GM23338 (cell line): Measurements from ENCODE around the gene DOCK1. TPM values are rescaled to one million over a fixed set of nuclear protein-coding genes. Genes with fewer than 3 reads are reported as not detected.

ENCODE experiments used
- ATAC-seq: fragments of 200-7000 bp; cut with Tn5 transposase; 3 replicates; pipeline ENCODE4 v1.9.1; 2020
- DNase-seq: peaks from one replicate; pipeline ENCODE4 v3.0.0-alpha.2; 2015; ENCODE audit warnings: low spot score
- H2AFZ ChIP-seq: fragments of 200-600 bp; sonication (generic); 2 replicates; pipeline ENCODE4 v1.8.0; 2016; ENCODE audit warnings: antibody characterized with exemption, mild to moderate bottlenecking, moderate library complexity
- H3F3A ChIP-seq: fragments of 200-600 bp; sonication (generic); replicated peaks from 2 replicates; pipeline ENCODE4 v1.8.0; 2017; ENCODE audit warnings: antibody characterized with exemption, mixed run types, low read depth
- H3K27ac ChIP-seq: fragments of 200-600 bp; sonication (generic); 2 replicates; pipeline ENCODE4 v1.6.1; 2016; ENCODE audit warnings: low read depth
- H3K27me3 ChIP-seq: fragments of 200-600 bp; sonication (generic); 2 replicates; pipeline ENCODE4 v1.8.0; 2016; ENCODE audit warnings: mild to moderate bottlenecking, mixed run types, moderate library complexity; ENCODE audit not compliant: insufficient read depth
- H3K36me3 ChIP-seq: fragments of 200-600 bp; sonication (generic); 2 replicates; pipeline ENCODE4 v1.8.0; 2016; ENCODE audit warnings: mild to moderate bottlenecking; ENCODE audit not compliant: insufficient read depth
- H3K4me1 ChIP-seq: fragments of 200-600 bp; sonication (generic); 2 replicates; pipeline ENCODE4 v1.8.0; 2016; ENCODE audit warnings: mild to moderate bottlenecking, moderate library complexity; ENCODE audit not compliant: insufficient read depth
- H3K4me2 ChIP-seq: fragments of 200-600 bp; sonication (generic); 2 replicates; pipeline ENCODE4 v1.7.1; 2017; ENCODE audit warnings: mixed run types
- H3K4me3 ChIP-seq: fragments of 200-600 bp; sonication (generic); 2 replicates; pipeline ENCODE4 v1.6.1; 2016; ENCODE audit warnings: mixed run types
- H3K79me2 ChIP-seq: fragments of 200-600 bp; sonication (generic); replicated peaks from 2 replicates; pipeline ENCODE4 v1.8.0; 2017; ENCODE audit warnings: mild to moderate bottlenecking; ENCODE audit not compliant: insufficient read depth
- H3K9me2 ChIP-seq: fragments of 200-600 bp; sonication (generic); 2 replicates; pipeline ENCODE4 v1.8.0; 2017; ENCODE audit not compliant: insufficient read depth
- H4K20me1 ChIP-seq: fragments of 200-600 bp; sonication (generic); replicated peaks from 2 replicates; pipeline ENCODE4 v1.8.0; 2017; ENCODE audit warnings: mild to moderate bottlenecking; ENCODE audit not compliant: insufficient read depth
- H3K27ac Mint-ChIP-seq: 2 replicates; pipeline ENCODE4 v1.8.0; 2020; ENCODE audit warnings: inconsistent platforms, mild to moderate bottlenecking, moderate library complexity, mixed read lengths
- H3K27me3 Mint-ChIP-seq: 3 replicates; pipeline ENCODE4 v1.8.0; 2022; ENCODE audit warnings: low read depth, mild to moderate bottlenecking, moderate library complexity, mixed read lengths, inconsistent platforms; ENCODE audit not compliant: insufficient read depth, poor library complexity
- H3K36me3 Mint-ChIP-seq: 3 replicates; pipeline ENCODE4 v1.8.0; 2021; ENCODE audit warnings: low read depth, mild to moderate bottlenecking, inconsistent platforms, moderate library complexity, mixed read lengths
- H3K4me1 Mint-ChIP-seq: 3 replicates; pipeline ENCODE4 v1.8.0; 2020; ENCODE audit warnings: mild to moderate bottlenecking, inconsistent platforms, mixed read lengths
- H3K4me3 Mint-ChIP-seq: 3 replicates; pipeline ENCODE4 v1.8.0; 2021; ENCODE audit warnings: moderate library complexity, mild to moderate bottlenecking, inconsistent platforms, mixed read lengths
- H3K9me3 Mint-ChIP-seq: 3 replicates; pipeline ENCODE4 v1.8.0; 2020; ENCODE audit warnings: moderate library complexity, mild to moderate bottlenecking, inconsistent platforms, mixed read lengths
- POLR2AphosphoS5 ChIP-seq: IDR thresholded peaks from 2 replicates; pipeline ENCODE4 v1.6.1; 2016; ENCODE audit warnings: antibody characterized with exemption, low read depth
- REST ChIP-seq: IDR thresholded peaks from one replicate; pipeline ENCODE4 v1.6.1; 2018; ENCODE audit warnings: antibody characterized with exemption; ENCODE audit not compliant: unreplicated experiment
- ZNF114 ChIP-seq: fragments of 250-450 bp; sonication (Bioruptor Pico); IDR thresholded peaks from 2 replicates; pipeline ENCODE4 v1.5.0; 2020; ENCODE audit warnings: mild to moderate bottlenecking, moderate library complexity
- ZNF331 ChIP-seq: fragments of 250-450 bp; sonication (Bioruptor Pico); IDR thresholded peaks from 2 replicates; pipeline ENCODE4 v1.5.0; 2020; ENCODE audit warnings: low read depth, mild to moderate bottlenecking, moderate library complexity
- polyA plus RNA-seq: library from polyadenylated mRNA; unstranded; fragments of >200 nt; fragmentation: Nextera tagmentation; extraction: Ambion mirVana; gene quantifications from 2 replicates; pipeline ENCODE4 v1.2.1, GENCODE V29; 2016
- total RNA-seq: library from RNA; depleted of rRNA; stranded (reverse); fragments of >200 nt; shearing (Covaris generic); gene quantifications from 2 replicates; pipeline ENCODE4 v1.2.3, GENCODE V29; 2014
- TF ChIP-seq, protein P1 (sequence below): fragments of 250-450 bp; sonication (Bioruptor Pico); IDR thresholded peaks from 2 replicates; pipeline ENCODE4 v1.5.0; 2020; ENCODE audit warnings: mild to moderate bottlenecking, moderate library complexity
- TF ChIP-seq, protein P2 (sequence below), 2 experiments: fragments of 200-600 bp in 1 of 2; sonication (generic) in 1 of 2; conservative IDR thresholded peaks; 2 replicates each; pipeline versions ENCODE4 v1.5.1 to v1.6.1; 2016 to 2017; ENCODE audit warnings: antibody characterized with exemption in 2 of 2, low read depth in 2 of 2, mild to moderate bottlenecking in 2 of 2, moderate library complexity in 1 of 2
- TF ChIP-seq, protein P3 (sequence below): IDR thresholded peaks from 2 replicates; pipeline ENCODE4 v1.6.1; 2016; ENCODE audit warnings: antibody characterized with exemption

Gene DOCK1
- total and polyA plus RNA-seq, 2 experiments from 2014 or later, result 13.2 to 55.3 TPM

DNA sequence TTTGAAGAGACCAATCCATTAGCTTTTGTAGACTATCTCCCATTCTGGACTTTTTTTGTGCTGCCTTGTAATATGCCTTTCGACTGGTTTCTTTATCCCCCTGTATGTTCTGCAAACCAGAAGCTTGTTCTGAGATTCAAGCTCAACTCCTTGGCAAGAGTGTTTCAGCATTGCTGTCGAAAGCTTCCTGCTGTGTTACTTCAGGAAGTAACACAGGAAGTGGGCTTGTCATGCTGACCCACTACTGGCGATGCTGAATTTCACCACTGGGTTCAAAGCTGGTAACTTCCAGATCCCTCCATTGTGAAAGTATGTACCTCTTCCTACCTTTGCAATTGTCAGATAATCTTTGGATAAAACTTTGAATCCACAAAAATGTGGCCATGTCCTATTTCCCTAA, 349.0 kb downstream of the DOCK1 start (continued):
- TF ChIP-seq, protein P1, sequence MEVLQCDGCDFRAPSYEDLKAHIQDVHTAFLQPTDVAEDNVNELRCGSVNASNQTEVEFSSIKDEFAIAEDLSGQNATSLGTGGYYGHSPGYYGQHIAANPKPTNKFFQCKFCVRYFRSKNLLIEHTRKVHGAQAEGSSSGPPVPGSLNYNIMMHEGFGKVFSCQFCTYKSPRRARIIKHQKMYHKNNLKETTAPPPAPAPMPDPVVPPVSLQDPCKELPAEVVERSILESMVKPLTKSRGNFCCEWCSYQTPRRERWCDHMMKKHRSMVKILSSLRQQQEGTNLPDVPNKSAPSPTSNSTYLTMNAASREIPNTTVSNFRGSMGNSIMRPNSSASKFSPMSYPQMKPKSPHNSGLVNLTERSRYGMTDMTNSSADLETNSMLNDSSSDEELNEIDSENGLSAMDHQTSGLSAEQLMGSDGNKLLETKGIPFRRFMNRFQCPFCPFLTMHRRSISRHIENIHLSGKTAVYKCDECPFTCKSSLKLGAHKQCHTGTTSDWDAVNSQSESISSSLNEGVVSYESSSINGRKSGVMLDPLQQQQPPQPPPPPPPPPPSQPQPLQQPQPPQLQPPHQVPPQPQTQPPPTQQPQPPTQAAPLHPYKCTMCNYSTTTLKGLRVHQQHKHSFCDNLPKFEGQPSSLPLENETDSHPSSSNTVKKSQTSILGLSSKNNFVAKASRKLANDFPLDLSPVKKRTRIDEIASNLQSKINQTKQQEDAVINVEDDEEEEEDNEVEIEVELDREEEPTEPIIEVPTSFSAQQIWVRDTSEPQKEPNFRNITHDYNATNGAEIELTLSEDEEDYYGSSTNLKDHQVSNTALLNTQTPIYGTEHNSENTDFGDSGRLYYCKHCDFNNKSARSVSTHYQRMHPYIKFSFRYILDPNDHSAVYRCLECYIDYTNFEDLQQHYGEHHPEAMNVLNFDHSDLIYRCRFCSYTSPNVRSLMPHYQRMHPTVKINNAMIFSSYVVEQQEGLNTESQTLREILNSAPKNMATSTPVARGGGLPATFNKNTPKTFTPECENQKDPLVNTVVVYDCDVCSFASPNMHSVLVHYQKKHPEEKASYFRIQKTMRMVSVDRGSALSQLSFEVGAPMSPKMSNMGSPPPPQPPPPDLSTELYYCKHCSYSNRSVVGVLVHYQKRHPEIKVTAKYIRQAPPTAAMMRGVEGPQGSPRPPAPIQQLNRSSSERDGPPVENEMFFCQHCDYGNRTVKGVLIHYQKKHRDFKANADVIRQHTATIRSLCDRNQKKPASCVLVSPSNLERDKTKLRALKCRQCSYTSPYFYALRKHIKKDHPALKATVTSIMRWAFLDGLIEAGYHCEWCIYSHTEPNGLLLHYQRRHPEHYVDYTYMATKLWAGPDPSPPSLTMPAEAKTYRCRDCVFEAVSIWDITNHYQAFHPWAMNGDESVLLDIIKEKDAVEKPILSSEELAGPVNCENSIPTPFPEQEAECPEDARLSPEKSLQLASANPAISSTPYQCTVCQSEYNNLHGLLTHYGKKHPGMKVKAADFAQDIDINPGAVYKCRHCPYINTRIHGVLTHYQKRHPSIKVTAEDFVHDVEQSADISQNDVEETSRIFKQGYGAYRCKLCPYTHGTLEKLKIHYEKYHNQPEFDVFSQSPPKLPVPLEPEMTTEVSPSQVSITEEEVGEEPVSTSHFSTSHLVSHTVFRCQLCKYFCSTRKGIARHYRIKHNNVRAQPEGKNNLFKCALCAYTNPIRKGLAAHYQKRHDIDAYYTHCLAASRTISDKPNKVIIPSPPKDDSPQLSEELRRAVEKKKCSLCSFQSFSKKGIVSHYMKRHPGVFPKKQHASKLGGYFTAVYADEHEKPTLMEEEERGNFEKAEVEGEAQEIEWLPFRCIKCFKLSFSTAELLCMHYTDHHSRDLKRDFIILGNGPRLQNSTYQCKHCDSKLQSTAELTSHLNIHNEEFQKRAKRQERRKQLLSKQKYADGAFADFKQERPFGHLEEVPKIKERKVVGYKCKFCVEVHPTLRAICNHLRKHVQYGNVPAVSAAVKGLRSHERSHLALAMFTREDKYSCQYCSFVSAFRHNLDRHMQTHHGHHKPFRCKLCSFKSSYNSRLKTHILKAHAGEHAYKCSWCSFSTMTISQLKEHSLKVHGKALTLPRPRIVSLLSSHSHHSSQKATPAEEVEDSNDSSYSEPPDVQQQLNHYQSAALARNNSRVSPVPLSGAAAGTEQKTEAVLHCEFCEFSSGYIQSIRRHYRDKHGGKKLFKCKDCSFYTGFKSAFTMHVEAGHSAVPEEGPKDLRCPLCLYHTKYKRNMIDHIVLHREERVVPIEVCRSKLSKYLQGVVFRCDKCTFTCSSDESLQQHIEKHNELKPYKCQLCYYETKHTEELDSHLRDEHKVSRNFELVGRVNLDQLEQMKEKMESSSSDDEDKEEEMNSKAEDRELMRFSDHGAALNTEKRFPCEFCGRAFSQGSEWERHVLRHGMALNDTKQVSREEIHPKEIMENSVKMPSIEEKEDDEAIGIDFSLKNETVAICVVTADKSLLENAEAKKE, result no peak
- TF ChIP-seq POLR2AphosphoS5 (no peak), ZNF114 (CRISPR knock-in tag) (no peak)
- TF ChIP-seq, protein P2, sequence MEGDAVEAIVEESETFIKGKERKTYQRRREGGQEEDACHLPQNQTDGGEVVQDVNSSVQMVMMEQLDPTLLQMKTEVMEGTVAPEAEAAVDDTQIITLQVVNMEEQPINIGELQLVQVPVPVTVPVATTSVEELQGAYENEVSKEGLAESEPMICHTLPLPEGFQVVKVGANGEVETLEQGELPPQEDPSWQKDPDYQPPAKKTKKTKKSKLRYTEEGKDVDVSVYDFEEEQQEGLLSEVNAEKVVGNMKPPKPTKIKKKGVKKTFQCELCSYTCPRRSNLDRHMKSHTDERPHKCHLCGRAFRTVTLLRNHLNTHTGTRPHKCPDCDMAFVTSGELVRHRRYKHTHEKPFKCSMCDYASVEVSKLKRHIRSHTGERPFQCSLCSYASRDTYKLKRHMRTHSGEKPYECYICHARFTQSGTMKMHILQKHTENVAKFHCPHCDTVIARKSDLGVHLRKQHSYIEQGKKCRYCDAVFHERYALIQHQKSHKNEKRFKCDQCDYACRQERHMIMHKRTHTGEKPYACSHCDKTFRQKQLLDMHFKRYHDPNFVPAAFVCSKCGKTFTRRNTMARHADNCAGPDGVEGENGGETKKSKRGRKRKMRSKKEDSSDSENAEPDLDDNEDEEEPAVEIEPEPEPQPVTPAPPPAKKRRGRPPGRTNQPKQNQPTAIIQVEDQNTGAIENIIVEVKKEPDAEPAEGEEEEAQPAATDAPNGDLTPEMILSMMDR (conservative IDR thresholded peaks at IDR 0.05; ENCODE audit: low read depth in 2 of 2), result no peak

DNA sequence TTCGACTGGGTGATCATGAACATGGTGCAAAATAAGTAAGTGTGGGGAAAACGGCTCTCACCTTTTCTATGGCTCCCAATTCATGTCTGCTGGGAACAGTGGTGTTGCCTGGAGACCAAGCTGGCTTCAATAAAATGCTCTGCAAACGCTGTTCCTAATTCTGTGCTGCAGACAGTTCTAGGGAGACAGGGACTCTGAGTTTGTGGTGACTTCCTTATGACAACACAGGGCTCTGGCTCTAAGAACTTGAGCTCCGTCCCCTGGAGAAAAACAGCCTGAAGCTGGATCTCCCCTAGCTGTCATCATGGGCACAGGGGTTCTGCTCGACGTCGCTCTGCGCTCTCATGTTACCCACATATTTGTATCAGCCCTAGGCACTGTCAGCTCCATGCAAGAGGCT, 352.2 kb downstream of the DOCK1 start:
- TF ChIP-seq REST (no peak), ZNF331 (no peak), POLR2AphosphoS5 (no peak)
- TF ChIP-seq, protein P2 (conservative IDR thresholded peaks at IDR 0.05; ENCODE audit: low read depth in 2 of 2), result no peak
- TF ChIP-seq, protein P3, sequence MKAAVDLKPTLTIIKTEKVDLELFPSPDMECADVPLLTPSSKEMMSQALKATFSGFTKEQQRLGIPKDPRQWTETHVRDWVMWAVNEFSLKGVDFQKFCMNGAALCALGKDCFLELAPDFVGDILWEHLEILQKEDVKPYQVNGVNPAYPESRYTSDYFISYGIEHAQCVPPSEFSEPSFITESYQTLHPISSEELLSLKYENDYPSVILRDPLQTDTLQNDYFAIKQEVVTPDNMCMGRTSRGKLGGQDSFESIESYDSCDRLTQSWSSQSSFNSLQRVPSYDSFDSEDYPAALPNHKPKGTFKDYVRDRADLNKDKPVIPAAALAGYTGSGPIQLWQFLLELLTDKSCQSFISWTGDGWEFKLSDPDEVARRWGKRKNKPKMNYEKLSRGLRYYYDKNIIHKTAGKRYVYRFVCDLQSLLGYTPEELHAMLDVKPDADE, result no peak
- Mint-ChIP-seq H3K27ac (no peak overlapping the region), H3K4me1 (peaks cover 9% of the 10 kb centered on the region), H3K4me3 (no peak overlapping the region), H3K9me3 (peaks cover 22% of the 10 kb centered on the region), H3K27me3 (peaks cover 10% of the 10 kb centered on the region), H3K36me3 (peaks cover 37% of the 10 kb centered on the region)
- no peak overlapping the region for H3K4me2 ChIP-seq
- H3K79me2 ChIP-seq, result no peaks in the 10 kb centered on the region
- H3K36me3 ChIP-seq, result no peaks in the 10 kb centered on the region
- no peaks in the 10 kb centered on the region for H3K9me2 ChIP-seq
- H4K20me1 ChIP-seq, result peaks cover 6% of the 10 kb centered on the region; the same call in 1 of the 2 replicates
- DNase-seq (no peak), ATAC-seq (no peak)
- no peaks in the 10 kb centered on the region for H3K4me1 ChIP-seq
- no peak overlapping the region for H3K27ac ChIP-seq
- no peak overlapping the region for H2AFZ ChIP-seq
- no peak overlapping the region for H3K4me3 ChIP-seq
- no peaks in the 10 kb centered on the region for H3K27me3 ChIP-seq
- H3F3A ChIP-seq, result 0 out of 2 replicates have a peak, but pooled peaks cover 4% of the 10 kb centered on the region
